B cell (primary cell): ENCODE data around the gene HES6.

Experiments used
- EZH2 ChIP-seq: IDR thresholded peaks from 2 replicates; pipeline ENCODE4 v1.6.1; 2012; ENCODE audit warnings: borderline replicate concordance, low read depth, mild to moderate bottlenecking, moderate library complexity, low read length; ENCODE audit not compliant: insufficient read depth, poor library complexity, severe bottlenecking
- TF ChIP-seq, protein P1 (sequence below): fragments of 200-600 bp; IDR thresholded peaks from one replicate; pipeline ENCODE4 v1.8.0; 2022; ENCODE audit warnings: antibody characterized with exemption, mild to moderate bottlenecking

DNA sequence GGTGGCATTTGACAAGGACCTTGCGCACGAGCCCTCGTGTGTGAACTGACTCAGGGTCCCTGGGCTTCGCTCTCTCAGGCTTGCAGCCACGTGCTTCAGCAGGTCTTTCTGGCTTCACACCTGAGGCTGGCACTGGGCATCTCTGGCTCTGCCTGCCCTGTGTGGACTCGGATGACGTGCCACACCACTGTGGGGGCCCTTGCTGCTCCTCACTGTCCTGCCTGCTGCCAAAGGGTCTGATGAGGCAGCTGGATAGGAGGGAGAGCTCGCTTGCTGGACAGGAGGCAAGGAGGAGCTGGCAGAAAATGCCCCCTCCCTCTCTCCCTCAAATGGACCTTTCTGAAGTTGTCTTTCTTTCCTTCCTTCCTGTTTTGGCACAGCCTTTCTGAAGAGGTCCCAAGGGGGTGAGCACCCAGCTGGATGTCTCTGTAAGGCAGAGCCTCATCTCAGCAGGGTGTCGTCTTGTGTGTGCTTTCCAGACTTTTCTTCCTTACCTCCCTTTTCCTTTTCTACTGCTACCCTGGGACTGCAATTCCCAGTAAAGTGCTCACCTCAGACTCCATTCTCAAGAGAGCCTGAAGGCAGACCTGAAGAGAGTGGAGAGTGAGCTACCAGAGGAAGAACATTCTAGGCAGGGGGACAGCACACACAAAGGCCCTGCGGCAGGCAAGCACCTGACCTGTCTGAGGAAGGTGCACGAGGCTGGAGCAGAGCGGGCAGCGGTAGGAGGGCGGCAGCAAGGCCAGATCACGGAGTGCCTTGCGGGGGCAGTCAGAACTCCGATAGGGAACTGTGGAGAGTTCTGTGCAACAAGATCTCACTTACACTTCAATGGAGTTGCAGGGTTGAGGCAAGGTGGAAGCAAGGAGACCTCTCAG lies 43.3 kb upstream of the HES6 start:
- TF ChIP-seq, protein P1, sequence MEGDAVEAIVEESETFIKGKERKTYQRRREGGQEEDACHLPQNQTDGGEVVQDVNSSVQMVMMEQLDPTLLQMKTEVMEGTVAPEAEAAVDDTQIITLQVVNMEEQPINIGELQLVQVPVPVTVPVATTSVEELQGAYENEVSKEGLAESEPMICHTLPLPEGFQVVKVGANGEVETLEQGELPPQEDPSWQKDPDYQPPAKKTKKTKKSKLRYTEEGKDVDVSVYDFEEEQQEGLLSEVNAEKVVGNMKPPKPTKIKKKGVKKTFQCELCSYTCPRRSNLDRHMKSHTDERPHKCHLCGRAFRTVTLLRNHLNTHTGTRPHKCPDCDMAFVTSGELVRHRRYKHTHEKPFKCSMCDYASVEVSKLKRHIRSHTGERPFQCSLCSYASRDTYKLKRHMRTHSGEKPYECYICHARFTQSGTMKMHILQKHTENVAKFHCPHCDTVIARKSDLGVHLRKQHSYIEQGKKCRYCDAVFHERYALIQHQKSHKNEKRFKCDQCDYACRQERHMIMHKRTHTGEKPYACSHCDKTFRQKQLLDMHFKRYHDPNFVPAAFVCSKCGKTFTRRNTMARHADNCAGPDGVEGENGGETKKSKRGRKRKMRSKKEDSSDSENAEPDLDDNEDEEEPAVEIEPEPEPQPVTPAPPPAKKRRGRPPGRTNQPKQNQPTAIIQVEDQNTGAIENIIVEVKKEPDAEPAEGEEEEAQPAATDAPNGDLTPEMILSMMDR = no peak
- no peak for TF ChIP-seq EZH2
